Suprapubic skin (tissue), 4 donors: ENCODE data around the gene DNAH11. TPM values are rescaled to one million over a fixed set of nuclear protein-coding genes. Genes with fewer than 3 reads are reported as not detected.
"Not testable (repeated sequence)": the region's sequence is repeated elsewhere in the genome, so short reads cannot be mapped to it uniquely, and the experiment has no call there.

Experiments used
- DNase-seq, 2 donors: peaks; one replicate each; pipeline ENCODE4 v3.0.0-alpha.2; 2019; ENCODE audit warnings: low spot score in 2 of 2
- H3K27ac ChIP-seq: fragments of 200-600 bp; sonication (generic); one replicate; pipeline ENCODE4 v1.5.1; 2019
- H3K27me3 ChIP-seq: fragments of 200-600 bp; sonication (generic); one replicate; pipeline ENCODE4 v1.5.1; 2019
- H3K36me3 ChIP-seq: fragments of 200-600 bp; sonication (generic); one replicate; pipeline ENCODE4 v1.5.1; 2019
- H3K4me1 ChIP-seq: fragments of 200-600 bp; sonication (generic); one replicate; pipeline ENCODE4 v1.5.1; 2019
- H3K4me3 ChIP-seq: fragments of 200-600 bp; sonication (generic); one replicate; pipeline ENCODE4 v1.5.1; 2019; ENCODE audit warnings: mild to moderate bottlenecking
- H3K9me3 ChIP-seq: fragments of 200-600 bp; sonication (generic); one replicate; pipeline ENCODE4 v1.5.1; 2019
- CTCF ChIP-seq, 2 donors: fragments of 200-600 bp in 1 of 2; fragments of 450-650 bp in 1 of 2; sonication (generic) in 1 of 2; IDR thresholded peaks; one replicate each; pipeline ENCODE4 v1.5.1; 2016 to 2019; ENCODE audit warnings: antibody characterized with exemption in 2 of 2, mild to moderate bottlenecking in 1 of 2, moderate library complexity in 1 of 2
- EP300 ChIP-seq: sonication (generic); formaldehyde crosslinking; IDR thresholded peaks from one replicate; pipeline ENCODE4 v1.6.1; 2017; ENCODE audit warnings: antibody characterized with exemption
- POLR2A ChIP-seq, 2 donors: fragments of 450-650 bp; IDR thresholded peaks; one replicate each; pipeline ENCODE4 v1.6.1; 2017; ENCODE audit warnings: antibody characterized with exemption in 2 of 2, mild to moderate bottlenecking in 2 of 2, moderate library complexity in 2 of 2
- POLR2AphosphoS5 ChIP-seq, 3 donors: sonication (generic); formaldehyde crosslinking; IDR thresholded peaks; one replicate each; pipeline ENCODE4 v1.6.1; 2017; ENCODE audit warnings: antibody characterized with exemption in 3 of 3
- WGBS: methylation state at CpG from one replicate; pipeline ENCODE4 v1.1.5; 2018; 5-methylcytosine and 5-hydroxymethylcytosine counted together
- total RNA-seq, 4 donors: library from RNA; depleted of rRNA; stranded (reverse); fragments of >200 nt; gene quantifications; one replicate each; pipeline ENCODE4 v1.1.0, GENCODE V29; 2016

The DNAH11 gene
- total RNA-seq, 4 donors from 2014 or later = 0.57 to 48.3 (median 1.8) TPM

- Histone ChIP-seq H3K36me3 (no peaks in the 10 kb centered on the region), H3K4me1 (no peaks in the 10 kb centered on the region), H3K27ac (no peak overlapping the region), H3K27me3 (no peaks in the 10 kb centered on the region), H3K9me3 (no peaks in the 10 kb centered on the region), H3K4me3 (no peak overlapping the region)
- no peak for DNase-seq
- TF ChIP-seq CTCF (IDR thresholded peaks at IDR 0.05) (no peak), POLR2A (IDR thresholded peaks at IDR 0.05) (no peak), POLR2AphosphoS5 (IDR thresholded peaks at IDR 0.05) (no peak), EP300 (no peak)
Observed at GRCh38 chr7:21867226-21867625, 324.4 kb downstream of the DNAH11 start.

GRCh38 chr7:21867816-21868575 lies 325.2 kb downstream of the DNAH11 start:
- TF ChIP-seq EP300 (no peak), CTCF (IDR thresholded peaks at IDR 0.05) (no peak), POLR2A (IDR thresholded peaks at IDR 0.05) (no peak), POLR2AphosphoS5 (IDR thresholded peaks at IDR 0.05) (no peak)
- Histone ChIP-seq H3K27ac (no peak overlapping the region), H3K36me3 (no peaks in the 10 kb centered on the region), H3K27me3 (no peaks in the 10 kb centered on the region), H3K4me3 (no peak overlapping the region), H3K4me1 (no peaks in the 10 kb centered on the region), H3K9me3 (no peaks in the 10 kb centered on the region)
- no peak for DNase-seq
- 82% methylated on average over 8 of the region's 8 CpGs for WGBS

GRCh38 chr7:21868576-21868850 lies 325.7 kb downstream of the DNAH11 start:
- no peak for DNase-seq
- H3K4me1 ChIP-seq = no peaks in the 10 kb centered on the region
- H3K4me3 ChIP-seq = no peak overlapping the region
- no peaks in the 10 kb centered on the region for H3K9me3 ChIP-seq
- no peak overlapping the region for H3K27ac ChIP-seq
- 68% methylated on average over 3 of the region's 3 CpGs for WGBS
- TF ChIP-seq POLR2AphosphoS5 (IDR thresholded peaks at IDR 0.05) (no peak), EP300 (no peak), CTCF (IDR thresholded peaks at IDR 0.05) (no peak), POLR2A (IDR thresholded peaks at IDR 0.05) (no peak)
- H3K36me3 ChIP-seq = no peaks in the 10 kb centered on the region
- no peaks in the 10 kb centered on the region for H3K27me3 ChIP-seq

GRCh38 chr7:21869785-21870402 lies 327.1 kb downstream of the DNAH11 start:
- Histone ChIP-seq H3K4me1 (no peaks in the 10 kb centered on the region), H3K9me3 (no peaks in the 10 kb centered on the region), H3K36me3 (no peaks in the 10 kb centered on the region), H3K27ac (no peak overlapping the region), H3K27me3 (no peaks in the 10 kb centered on the region), H3K4me3 (no peak overlapping the region)
- WGBS = 65% methylated on average over 3 of the region's 5 CpGs
- TF ChIP-seq POLR2A (IDR thresholded peaks at IDR 0.05) (no peak), EP300 (no peak), CTCF (IDR thresholded peaks at IDR 0.05) (no peak), POLR2AphosphoS5 (IDR thresholded peaks at IDR 0.05) (no peak)
- DNase-seq = no peak

GRCh38 chr7:21883069-21883468 lies 340.2 kb downstream of the DNAH11 start:
- DNase-seq = no peak
- Histone ChIP-seq H3K27me3 (no peaks in the 10 kb centered on the region), H3K27ac (no peak overlapping the region), H3K9me3 (no peaks in the 10 kb centered on the region), H3K36me3 (no peaks in the 10 kb centered on the region), H3K4me1 (no peaks in the 10 kb centered on the region), H3K4me3 (no peak overlapping the region)
- 93% methylated on average over 3 of the region's 3 CpGs for WGBS
- TF ChIP-seq EP300 = no peak
- TF ChIP-seq CTCF (IDR thresholded peaks at IDR 0.05) = no peak
- no peak for TF ChIP-seq POLR2A (IDR thresholded peaks at IDR 0.05)
- TF ChIP-seq POLR2AphosphoS5 (IDR thresholded peaks at IDR 0.05) = no peak

GRCh38 chr7:21883501-21883900 lies 340.7 kb downstream of the DNAH11 start:
- DNase-seq, H3K4me3 ChIP-seq, H3K4me1 ChIP-seq, H3K9me3 ChIP-seq, H3K36me3 ChIP-seq, H3K27me3 ChIP-seq, H3K27ac ChIP-seq: not testable (repeated sequence)
- WGBS = 77% methylated on average over 2 of the region's 2 CpGs
